ENCODE data around the gene RAD23A.

The RAD23A gene

DNA sequence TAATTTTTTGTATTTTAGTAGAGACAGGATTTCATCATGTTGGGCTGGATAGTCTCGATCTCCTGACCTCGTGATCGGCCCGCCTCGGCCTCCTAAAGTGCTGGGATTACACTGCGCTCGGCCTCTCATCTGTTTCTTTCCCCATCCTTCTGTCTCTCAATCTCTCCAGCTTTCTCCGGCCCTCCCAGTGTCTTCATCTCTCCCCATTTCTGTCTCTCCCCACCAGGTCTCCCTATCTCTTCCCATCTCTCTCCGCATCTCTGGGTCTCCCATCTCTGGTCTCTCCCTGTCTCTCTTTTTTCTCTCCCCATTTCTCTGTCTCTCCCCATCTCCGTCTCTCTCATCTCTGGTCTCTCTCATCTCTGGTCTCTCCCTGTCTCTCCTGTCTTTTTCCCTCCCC lies 37.4 kb downstream of the RAD23A start (continued):
- TF ChIP-seq, protein P1, sequence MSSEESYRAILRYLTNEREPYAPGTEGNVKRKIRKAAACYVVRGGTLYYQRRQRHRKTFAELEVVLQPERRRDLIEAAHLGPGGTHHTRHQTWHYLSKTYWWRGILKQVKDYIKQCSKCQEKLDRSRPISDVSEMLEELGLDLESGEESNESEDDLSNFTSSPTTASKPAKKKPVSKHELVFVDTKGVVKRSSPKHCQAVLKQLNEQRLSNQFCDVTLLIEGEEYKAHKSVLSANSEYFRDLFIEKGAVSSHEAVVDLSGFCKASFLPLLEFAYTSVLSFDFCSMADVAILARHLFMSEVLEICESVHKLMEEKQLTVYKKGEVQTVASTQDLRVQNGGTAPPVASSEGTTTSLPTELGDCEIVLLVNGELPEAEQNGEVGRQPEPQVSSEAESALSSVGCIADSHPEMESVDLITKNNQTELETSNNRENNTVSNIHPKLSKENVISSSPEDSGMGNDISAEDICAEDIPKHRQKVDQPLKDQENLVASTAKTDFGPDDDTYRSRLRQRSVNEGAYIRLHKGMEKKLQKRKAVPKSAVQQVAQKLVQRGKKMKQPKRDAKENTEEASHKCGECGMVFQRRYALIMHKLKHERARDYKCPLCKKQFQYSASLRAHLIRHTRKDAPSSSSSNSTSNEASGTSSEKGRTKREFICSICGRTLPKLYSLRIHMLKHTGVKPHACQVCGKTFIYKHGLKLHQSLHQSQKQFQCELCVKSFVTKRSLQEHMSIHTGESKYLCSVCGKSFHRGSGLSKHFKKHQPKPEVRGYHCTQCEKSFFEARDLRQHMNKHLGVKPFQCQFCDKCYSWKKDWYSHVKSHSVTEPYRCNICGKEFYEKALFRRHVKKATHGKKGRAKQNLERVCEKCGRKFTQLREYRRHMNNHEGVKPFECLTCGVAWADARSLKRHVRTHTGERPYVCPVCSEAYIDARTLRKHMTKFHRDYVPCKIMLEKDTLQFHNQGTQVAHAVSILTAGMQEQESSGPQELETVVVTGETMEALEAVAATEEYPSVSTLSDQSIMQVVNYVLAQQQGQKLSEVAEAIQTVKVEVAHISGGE (tag by site-specific recombination; conservative IDR thresholded peaks at IDR 0.05; ENCODE audit: low read depth), result 0 out of 2 replicates have a peak, but pooled peaks have one; percentile 21
- TF ChIP-seq ZNF621 (tag by site-specific recombination; IDR thresholded peaks at IDR 0.05), result no peak
- TF ChIP-seq ZNF791 (tag by site-specific recombination; IDR thresholded peaks at IDR 0.05), result 0 out of 2 replicates have a peak, but pooled peaks have one; percentile 51
- TF ChIP-seq KLF8 (tag by site-specific recombination; IDR thresholded peaks at IDR 0.05), result no peak
- TF ChIP-seq ZBTB48 (tag by site-specific recombination; IDR thresholded peaks at IDR 0.05), result no peak
- TF ChIP-seq ZNF777 (tag by site-specific recombination; IDR thresholded peaks at IDR 0.05; ENCODE audit: borderline replicate concordance), result no peak
- TF ChIP-seq HIC1 (tag by site-specific recombination; IDR thresholded peaks at IDR 0.05), result no peak
- TF ChIP-seq, protein P2, sequence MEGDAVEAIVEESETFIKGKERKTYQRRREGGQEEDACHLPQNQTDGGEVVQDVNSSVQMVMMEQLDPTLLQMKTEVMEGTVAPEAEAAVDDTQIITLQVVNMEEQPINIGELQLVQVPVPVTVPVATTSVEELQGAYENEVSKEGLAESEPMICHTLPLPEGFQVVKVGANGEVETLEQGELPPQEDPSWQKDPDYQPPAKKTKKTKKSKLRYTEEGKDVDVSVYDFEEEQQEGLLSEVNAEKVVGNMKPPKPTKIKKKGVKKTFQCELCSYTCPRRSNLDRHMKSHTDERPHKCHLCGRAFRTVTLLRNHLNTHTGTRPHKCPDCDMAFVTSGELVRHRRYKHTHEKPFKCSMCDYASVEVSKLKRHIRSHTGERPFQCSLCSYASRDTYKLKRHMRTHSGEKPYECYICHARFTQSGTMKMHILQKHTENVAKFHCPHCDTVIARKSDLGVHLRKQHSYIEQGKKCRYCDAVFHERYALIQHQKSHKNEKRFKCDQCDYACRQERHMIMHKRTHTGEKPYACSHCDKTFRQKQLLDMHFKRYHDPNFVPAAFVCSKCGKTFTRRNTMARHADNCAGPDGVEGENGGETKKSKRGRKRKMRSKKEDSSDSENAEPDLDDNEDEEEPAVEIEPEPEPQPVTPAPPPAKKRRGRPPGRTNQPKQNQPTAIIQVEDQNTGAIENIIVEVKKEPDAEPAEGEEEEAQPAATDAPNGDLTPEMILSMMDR (tag by site-specific recombination; IDR thresholded peaks at IDR 0.05), result no peak
- no peak for TF ChIP-seq ZNF544 (tag by site-specific recombination; IDR thresholded peaks at IDR 0.05)
- no peak for TF ChIP-seq ZNF274 (IDR thresholded peaks at IDR 0.05; ENCODE audit: low read length)
- TF ChIP-seq ZNF274 (tag by site-specific recombination; IDR thresholded peaks at IDR 0.05; ENCODE audit: borderline replicate concordance), result no peak
- no peak for TF ChIP-seq ZNF221 (tag by site-specific recombination; IDR thresholded peaks at IDR 0.05; ENCODE audit: borderline replicate concordance)
- TF ChIP-seq ZNF792 (tag by site-specific recombination; IDR thresholded peaks at IDR 0.05), result no peak
- TF ChIP-seq ZBTB21 (tag by site-specific recombination; IDR thresholded peaks at IDR 0.05), result no peak
- TF ChIP-seq, protein P3, sequence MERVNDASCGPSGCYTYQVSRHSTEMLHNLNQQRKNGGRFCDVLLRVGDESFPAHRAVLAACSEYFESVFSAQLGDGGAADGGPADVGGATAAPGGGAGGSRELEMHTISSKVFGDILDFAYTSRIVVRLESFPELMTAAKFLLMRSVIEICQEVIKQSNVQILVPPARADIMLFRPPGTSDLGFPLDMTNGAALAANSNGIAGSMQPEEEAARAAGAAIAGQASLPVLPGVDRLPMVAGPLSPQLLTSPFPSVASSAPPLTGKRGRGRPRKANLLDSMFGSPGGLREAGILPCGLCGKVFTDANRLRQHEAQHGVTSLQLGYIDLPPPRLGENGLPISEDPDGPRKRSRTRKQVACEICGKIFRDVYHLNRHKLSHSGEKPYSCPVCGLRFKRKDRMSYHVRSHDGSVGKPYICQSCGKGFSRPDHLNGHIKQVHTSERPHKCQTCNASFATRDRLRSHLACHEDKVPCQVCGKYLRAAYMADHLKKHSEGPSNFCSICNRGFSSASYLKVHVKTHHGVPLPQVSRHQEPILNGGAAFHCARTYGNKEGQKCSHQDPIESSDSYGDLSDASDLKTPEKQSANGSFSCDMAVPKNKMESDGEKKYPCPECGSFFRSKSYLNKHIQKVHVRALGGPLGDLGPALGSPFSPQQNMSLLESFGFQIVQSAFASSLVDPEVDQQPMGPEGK (tag by site-specific recombination; IDR thresholded peaks at IDR 0.05), result no peak
- TF ChIP-seq ZFP37 (tag by site-specific recombination; IDR thresholded peaks at IDR 0.05), result no peak
- TF ChIP-seq ZNF335 (tag by site-specific recombination; conservative IDR thresholded peaks at IDR 0.05), result peak; percentile 47; the same call in 1 of the 2 replicates
- TF ChIP-seq ZNF514 (tag by site-specific recombination; IDR thresholded peaks at IDR 0.05), result no peak
- no peak for TF ChIP-seq ZNF214 (tag by site-specific recombination; IDR thresholded peaks at IDR 0.05; ENCODE audit: borderline replicate concordance)
- TF ChIP-seq ZBTB10 (tag by site-specific recombination; IDR thresholded peaks at IDR 0.05), result no peak
- TF ChIP-seq ZNF211 (tag by site-specific recombination; IDR thresholded peaks at IDR 0.05; ENCODE audit: low read depth), result no peak
- TF ChIP-seq ZNF626 (tag by site-specific recombination; IDR thresholded peaks at IDR 0.05), result no peak
- TF ChIP-seq, protein P4, sequence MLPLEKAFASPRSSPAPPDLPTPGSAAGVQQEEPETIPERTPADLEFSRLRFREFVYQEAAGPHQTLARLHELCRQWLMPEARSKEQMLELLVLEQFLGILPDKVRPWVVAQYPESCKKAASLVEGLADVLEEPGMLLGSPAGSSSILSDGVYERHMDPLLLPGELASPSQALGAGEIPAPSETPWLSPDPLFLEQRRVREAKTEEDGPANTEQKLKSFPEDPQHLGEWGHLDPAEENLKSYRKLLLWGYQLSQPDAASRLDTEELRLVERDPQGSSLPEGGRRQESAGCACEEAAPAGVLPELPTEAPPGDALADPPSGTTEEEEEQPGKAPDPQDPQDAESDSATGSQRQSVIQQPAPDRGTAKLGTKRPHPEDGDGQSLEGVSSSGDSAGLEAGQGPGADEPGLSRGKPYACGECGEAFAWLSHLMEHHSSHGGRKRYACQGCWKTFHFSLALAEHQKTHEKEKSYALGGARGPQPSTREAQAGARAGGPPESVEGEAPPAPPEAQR (tag by site-specific recombination; IDR thresholded peaks at IDR 0.05), result no peak
- TF ChIP-seq ZFP69B (tag by site-specific recombination; IDR thresholded peaks at IDR 0.05), result peak; percentile 13; the same call in 1 of the 2 replicates

Measured in HEK293 (cell line).